ENCODE data around the gene NDUFS7. TPM values are rescaled to one million over a fixed set of nuclear protein-coding genes. Genes with fewer than 3 reads are reported as not detected.

Gene NDUFS7
- total RNA-seq, 6 experiments from 2014 or later, result 91.9 to 105 (median 97.6) TPM

DNA sequence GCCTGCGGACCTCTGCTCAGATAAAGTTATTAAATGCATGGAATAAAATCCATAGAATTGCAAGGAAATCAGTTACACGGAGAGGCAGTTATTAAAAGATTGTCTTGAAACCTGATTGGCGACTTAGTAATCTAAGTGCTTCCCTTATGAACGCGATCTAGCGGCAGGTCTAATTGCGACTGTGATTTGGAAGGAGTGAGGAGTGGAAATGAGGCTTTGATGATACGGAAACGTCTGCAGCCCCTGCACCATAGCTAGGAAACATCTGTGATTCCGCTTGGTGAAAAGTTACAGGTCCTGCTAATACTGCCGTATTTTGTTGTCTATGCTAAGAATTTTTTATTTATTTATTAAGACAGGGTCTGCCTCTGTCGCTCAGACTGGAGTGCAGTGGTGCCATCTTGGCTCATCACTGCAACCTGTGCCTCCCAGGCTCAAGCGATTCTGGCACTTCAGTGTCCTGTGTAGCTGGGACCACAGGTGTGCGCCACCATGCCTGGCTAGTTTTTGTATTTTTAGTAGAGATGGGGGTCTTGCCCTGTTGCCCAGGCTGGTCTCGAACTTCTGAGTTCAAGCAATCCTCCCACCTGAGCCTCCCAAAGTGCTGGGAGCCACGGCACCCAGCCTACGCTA is 887 bp downstream of the NDUFS7 start:
- DNase-seq, result no peak
- peaks cover 8% of the 10 kb centered on the region for H3K27me3 Mint-ChIP-seq (ENCODE audit: insufficient read depth)
- peaks cover 4% of the 10 kb centered on the region; the same call in 1 of the 2 replicates for H3K9me3 Mint-ChIP-seq
- peaks cover 7% of the 10 kb centered on the region; the same call in 1 of the 2 replicates for H3K4me1 Mint-ChIP-seq (ENCODE audit: low read depth)
- H3K36me3 Mint-ChIP-seq (ENCODE audit: low read depth), result peaks cover 10% of the 10 kb centered on the region
- peak overlapping the region; percentile 40 for H3K27ac Mint-ChIP-seq
- H3K4me3 Mint-ChIP-seq, result peak overlapping the region; percentile 90
- TF ChIP-seq CTCF (IDR thresholded peaks at IDR 0.05), result no peak

- no peak for TF ChIP-seq CTCF (IDR thresholded peaks at IDR 0.05)
- Mint-ChIP-seq H3K36me3 (ENCODE audit: low read depth) (peaks cover 10% of the 10 kb centered on the region), H3K4me1 (ENCODE audit: low read depth) (peaks cover 7% of the 10 kb centered on the region; the same call in 1 of the 2 replicates), H3K4me3 (0 out of 2 replicates have a peak overlapping the region, but pooled peaks have one; percentile 9), H3K27me3 (ENCODE audit: insufficient read depth) (peaks cover 8% of the 10 kb centered on the region), H3K9me3 (peaks cover 4% of the 10 kb centered on the region; the same call in 1 of the 2 replicates), H3K27ac (no peak overlapping the region)
- no peak for DNase-seq
Measured at GRCh38 chr19:1385816-1386215, 2.1 kb downstream of the NDUFS7 start.

- H3K36me3 Mint-ChIP-seq (ENCODE audit: low read depth), result peaks cover 17% of the 10 kb centered on the region
- DNase-seq, result no peak
- H3K4me1 Mint-ChIP-seq (ENCODE audit: low read depth), result peaks cover 7% of the 10 kb centered on the region; the same call in 1 of the 2 replicates
- H3K9me3 Mint-ChIP-seq, result peaks cover 4% of the 10 kb centered on the region; the same call in 1 of the 2 replicates
- H3K27ac Mint-ChIP-seq, result no peak overlapping the region
- H3K27me3 Mint-ChIP-seq (ENCODE audit: insufficient read depth), result peaks cover 8% of the 10 kb centered on the region
- no peak overlapping the region for H3K4me3 Mint-ChIP-seq
- TF ChIP-seq CTCF (IDR thresholded peaks at IDR 0.05), result no peak
Measured at GRCh38 chr19:1386945-1387683, 3.4 kb downstream of the NDUFS7 start.

GRCh38 chr19:1387684-1388636 is 4.3 kb downstream of the NDUFS7 start:
- Mint-ChIP-seq H3K4me3 (no peak overlapping the region), H3K9me3 (peaks cover 4% of the 10 kb centered on the region; the same call in 1 of the 2 replicates), H3K4me1 (ENCODE audit: low read depth) (peaks cover 7% of the 10 kb centered on the region; the same call in 1 of the 2 replicates), H3K36me3 (ENCODE audit: low read depth) (peaks cover 21% of the 10 kb centered on the region), H3K27me3 (ENCODE audit: insufficient read depth) (peaks cover 7% of the 10 kb centered on the region), H3K27ac (no peak overlapping the region)
- TF ChIP-seq CTCF (IDR thresholded peaks at IDR 0.05), result no peak
- no peak for DNase-seq

- Mint-ChIP-seq H3K36me3 (ENCODE audit: low read depth) (peaks cover 21% of the 10 kb centered on the region), H3K9me3 (no peaks in the 10 kb centered on the region), H3K4me1 (ENCODE audit: low read depth) (peaks cover 7% of the 10 kb centered on the region; the same call in 1 of the 2 replicates), H3K27ac (no peak overlapping the region), H3K4me3 (no peak overlapping the region), H3K27me3 (ENCODE audit: insufficient read depth) (peaks cover 1% of the 10 kb centered on the region; the same call in 1 of the 2 replicates)
- no peak for DNase-seq
- no peak for TF ChIP-seq CTCF (IDR thresholded peaks at IDR 0.05)
Measured at GRCh38 chr19:1388637-1389026, 4.9 kb downstream of the NDUFS7 start.

All from HFFc6 (cell line).